PC-9 (cell line): Measurements from ENCODE around the gene TMEM132C. TPM values are rescaled to one million over a fixed set of nuclear protein-coding genes. Genes with fewer than 3 reads are reported as not detected.

Experiments
- BruUV-seq: library from RNA; stranded (reverse); fragments of 400-500 nt; replicated peaks from 2 replicates; lab custom pipeline; 2021; lab: Mats Ljungman, UMichigan
- CTCF ChIA-PET: fragments of 300-600 bp; sonication (Branson Sonifier 250); formaldehyde crosslinking; loops from one replicate; lab custom pipeline; 2022; ENCODE audit warnings: antibody characterized with exemption; lab: Charles Lee
- POLR2A ChIA-PET: fragments of 300-600 bp; sonication (Branson Sonifier 250); formaldehyde crosslinking; loops from one replicate; lab custom pipeline; 2022; ENCODE audit warnings: antibody characterized with exemption; ENCODE audit not compliant: unreplicated experiment; lab: Charles Lee
- DNase-seq, 2 experiments: peaks; one replicate each; pipeline versions ENCODE4 v3.0.0 to v3.0.0-alpha.2; 2015 to 2022; ENCODE audit warnings: mixed read lengths in 1 of 2
- H2AFZ ChIP-seq: fragments of 200-600 bp; sonication (generic); 2 replicates; pipeline ENCODE4 v1.8.1; 2017; ENCODE audit warnings: antibody characterized with exemption
- H3F3A ChIP-seq: fragments of 200-600 bp; sonication (generic); 2 replicates; pipeline ENCODE4 v1.8.1; 2017; ENCODE audit warnings: antibody characterized with exemption, mild to moderate bottlenecking, low read depth; ENCODE audit not compliant: insufficient read depth
- H3K27ac ChIP-seq: fragments of 200-600 bp; sonication (generic); 2 replicates; pipeline ENCODE4 v1.6.1; 2016; ENCODE audit warnings: mixed run types
- H3K27me3 ChIP-seq: fragments of 200-600 bp; sonication (generic); 2 replicates; pipeline ENCODE4 v1.6.1; 2016; ENCODE audit warnings: low read depth, mixed run types; ENCODE audit not compliant: insufficient read depth
- H3K36me3 ChIP-seq: fragments of 200-600 bp; sonication (generic); 2 replicates; pipeline ENCODE4 v1.6.1; 2016; ENCODE audit warnings: low read depth, mixed run types
- H3K4me1 ChIP-seq: fragments of 200-600 bp; sonication (generic); replicated peaks from 2 replicates; pipeline ENCODE4 v1.6.1; 2016; ENCODE audit warnings: mixed run types; ENCODE audit not compliant: insufficient read depth
- H3K4me2 ChIP-seq: fragments of 200-600 bp; sonication (generic); 2 replicates; pipeline ENCODE4 v1.6.1; 2017; ENCODE audit warnings: mixed run types
- H3K4me3 ChIP-seq: fragments of 200-600 bp; sonication (generic); 2 replicates; pipeline ENCODE4 v1.6.1; 2016; ENCODE audit warnings: mixed run types
- H3K79me2 ChIP-seq: fragments of 200-600 bp; sonication (generic); 2 replicates; pipeline ENCODE4 v1.6.1; 2017; ENCODE audit warnings: low read depth, mixed run types
- H3K9me2 ChIP-seq: fragments of 200-600 bp; sonication (generic); 2 replicates; pipeline ENCODE4 v1.8.1; 2017; ENCODE audit warnings: mild to moderate bottlenecking; ENCODE audit not compliant: insufficient read depth
- H3K9me3 ChIP-seq: fragments of 200-600 bp; sonication (generic); 2 replicates; pipeline ENCODE4 v1.8.1; 2016; ENCODE audit warnings: low read depth; ENCODE audit not compliant: insufficient read depth
- H4K20me1 ChIP-seq: fragments of 200-600 bp; sonication (generic); 2 replicates; pipeline ENCODE4 v1.8.1; 2017; ENCODE audit not compliant: insufficient read depth
- EZH2 ChIP-seq: fragments of 200-600 bp; sonication (generic); IDR thresholded peaks from 2 replicates; pipeline ENCODE4 v1.8.0; 2017; ENCODE audit warnings: antibody characterized with exemption, low read depth
- intact Hi-C: fragments of 100-400 bp; cut with micrococcal nuclease; formaldehyde crosslinking; loops from one replicate; pipeline ENCODE4 v1.10.0; 2022; ENCODE audit not compliant: unreplicated experiment
- total RNA-seq: library from RNA; stranded (reverse); gene quantifications from 2 replicates; pipeline ENCODE4 v1.2.3, GENCODE V29; 2021
- TF ChIP-seq, protein P1 (sequence below): fragments of 200-600 bp; sonication (generic); conservative IDR thresholded peaks from 2 replicates; pipeline ENCODE4 v1.6.1; 2017; ENCODE audit warnings: mixed run types, antibody characterized with exemption, mild to moderate bottlenecking, moderate library complexity

The TMEM132C gene
- total RNA-seq, 1 experiment from 2014 or later, result not detected

DNA sequence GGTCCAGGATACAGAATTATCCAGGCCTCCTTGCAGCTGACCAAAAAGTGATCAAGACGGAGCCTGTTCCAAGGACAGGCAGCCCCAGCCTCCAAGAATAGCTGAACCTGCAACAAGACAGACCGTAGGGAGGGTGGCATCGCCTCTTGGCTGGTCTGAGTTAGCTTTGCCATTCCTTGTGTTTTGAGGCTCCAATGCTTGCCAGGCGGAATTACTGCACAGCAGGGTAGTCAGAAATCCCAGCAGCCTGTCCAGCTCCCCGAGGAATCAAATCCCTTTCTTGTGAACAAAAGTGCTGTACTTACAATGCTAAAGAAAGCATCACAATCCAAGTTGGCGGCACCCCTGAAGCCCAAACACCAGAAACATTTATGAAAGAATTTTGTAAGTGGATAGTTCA is 246.9 kb downstream of the TMEM132C start:
- Histone ChIP-seq H3K9me3 (no peaks in the 10 kb centered on the region), H4K20me1 (no peaks in the 10 kb centered on the region), H2AFZ (no peak overlapping the region), H3K79me2 (no peaks in the 10 kb centered on the region), H3K36me3 (no peaks in the 10 kb centered on the region), H3K9me2 (no peaks in the 10 kb centered on the region), H3F3A (no peaks in the 10 kb centered on the region), H3K4me3 (no peak overlapping the region), H3K27me3 (peaks cover 65% of the 10 kb centered on the region), H3K27ac (no peak overlapping the region), H3K4me2 (no peak overlapping the region), H3K4me1 (no peaks in the 10 kb centered on the region)
- no peak for DNase-seq
- ChIA-PET POLR2A (no interaction called here), CTCF (no interaction called here)
- no TSS peak for BruUV-seq
- no peak for TF ChIP-seq EZH2
- TF ChIP-seq, protein P1, sequence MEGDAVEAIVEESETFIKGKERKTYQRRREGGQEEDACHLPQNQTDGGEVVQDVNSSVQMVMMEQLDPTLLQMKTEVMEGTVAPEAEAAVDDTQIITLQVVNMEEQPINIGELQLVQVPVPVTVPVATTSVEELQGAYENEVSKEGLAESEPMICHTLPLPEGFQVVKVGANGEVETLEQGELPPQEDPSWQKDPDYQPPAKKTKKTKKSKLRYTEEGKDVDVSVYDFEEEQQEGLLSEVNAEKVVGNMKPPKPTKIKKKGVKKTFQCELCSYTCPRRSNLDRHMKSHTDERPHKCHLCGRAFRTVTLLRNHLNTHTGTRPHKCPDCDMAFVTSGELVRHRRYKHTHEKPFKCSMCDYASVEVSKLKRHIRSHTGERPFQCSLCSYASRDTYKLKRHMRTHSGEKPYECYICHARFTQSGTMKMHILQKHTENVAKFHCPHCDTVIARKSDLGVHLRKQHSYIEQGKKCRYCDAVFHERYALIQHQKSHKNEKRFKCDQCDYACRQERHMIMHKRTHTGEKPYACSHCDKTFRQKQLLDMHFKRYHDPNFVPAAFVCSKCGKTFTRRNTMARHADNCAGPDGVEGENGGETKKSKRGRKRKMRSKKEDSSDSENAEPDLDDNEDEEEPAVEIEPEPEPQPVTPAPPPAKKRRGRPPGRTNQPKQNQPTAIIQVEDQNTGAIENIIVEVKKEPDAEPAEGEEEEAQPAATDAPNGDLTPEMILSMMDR, result no peak
- intact Hi-C loops, result no loop called here

DNA sequence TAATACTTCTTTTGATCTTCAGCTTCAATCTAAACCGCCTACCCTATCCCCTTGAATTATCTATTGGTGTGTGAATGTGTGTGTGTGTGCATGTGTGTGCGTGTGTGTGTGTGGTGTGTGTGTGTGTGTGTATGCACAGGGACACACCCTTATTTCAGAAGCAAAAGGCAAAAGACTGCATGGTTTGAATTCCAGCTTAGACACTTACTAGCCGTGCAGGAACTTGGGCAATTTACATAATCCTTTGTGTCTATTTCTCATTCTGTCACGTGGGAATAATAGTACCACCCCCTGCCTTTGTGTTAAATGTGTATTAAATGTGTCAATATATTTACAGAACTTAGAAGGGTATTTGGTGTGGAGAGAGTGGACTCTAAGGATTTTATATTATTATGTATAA is 251.7 kb downstream of the TMEM132C start:
- TF ChIP-seq, protein P1, result no peak
- TF ChIP-seq EZH2, result no peak
- Histone ChIP-seq H3K4me2 (no peak overlapping the region), H3K27ac (no peak overlapping the region), H3K27me3 (peaks cover 27% of the 10 kb centered on the region), H3K36me3 (no peaks in the 10 kb centered on the region), H3K79me2 (no peaks in the 10 kb centered on the region), H3F3A (no peaks in the 10 kb centered on the region), H2AFZ (no peak overlapping the region), H4K20me1 (no peaks in the 10 kb centered on the region), H3K4me3 (no peak overlapping the region), H3K9me3 (no peaks in the 10 kb centered on the region), H3K9me2 (no peaks in the 10 kb centered on the region), H3K4me1 (no peaks in the 10 kb centered on the region)
- CTCF ChIA-PET, result no interaction called here
- intact Hi-C loops, result no loop called here
- DNase-seq, result no peak
- BruUV-seq, result no TSS peak
- POLR2A ChIA-PET, result no interaction called here

DNA sequence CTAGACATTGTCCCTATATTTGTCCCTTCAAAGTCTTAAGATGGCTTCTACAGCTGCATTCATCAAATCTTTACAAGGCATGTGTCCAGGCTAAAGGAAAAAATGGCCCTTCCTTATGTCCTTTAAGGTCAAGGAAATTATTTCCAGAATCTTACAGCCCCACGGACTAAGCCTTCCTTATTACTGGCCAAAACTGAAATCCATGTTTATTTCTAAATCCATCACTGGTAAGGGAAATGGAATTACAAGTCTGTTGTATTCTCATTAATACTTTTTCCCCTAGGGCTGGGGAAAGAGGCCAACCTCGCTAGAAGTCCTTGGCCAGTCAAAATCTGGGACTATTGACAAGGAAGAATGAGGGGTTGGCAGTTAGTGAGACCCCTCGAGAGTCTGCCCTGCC is 252.5 kb downstream of the TMEM132C start:
- DNase-seq, result no peak
- H3K4me2 ChIP-seq, result no peak overlapping the region
- no peak overlapping the region for H3K4me3 ChIP-seq
- ChIA-PET POLR2A (no interaction called here), CTCF (no interaction called here)
- H2AFZ ChIP-seq, result no peak overlapping the region
- no peaks in the 10 kb centered on the region for H3K79me2 ChIP-seq
- no peaks in the 10 kb centered on the region for H4K20me1 ChIP-seq
- no peaks in the 10 kb centered on the region for H3K36me3 ChIP-seq
- intact Hi-C loops, result no loop called here
- peaks cover 19% of the 10 kb centered on the region for H3K27me3 ChIP-seq
- H3K9me2 ChIP-seq, result no peaks in the 10 kb centered on the region
- no peaks in the 10 kb centered on the region for H3K4me1 ChIP-seq
- H3K27ac ChIP-seq, result no peak overlapping the region
- BruUV-seq, result no TSS peak
- no peaks in the 10 kb centered on the region for H3F3A ChIP-seq
- TF ChIP-seq EZH2, result no peak
- no peaks in the 10 kb centered on the region for H3K9me3 ChIP-seq

DNA sequence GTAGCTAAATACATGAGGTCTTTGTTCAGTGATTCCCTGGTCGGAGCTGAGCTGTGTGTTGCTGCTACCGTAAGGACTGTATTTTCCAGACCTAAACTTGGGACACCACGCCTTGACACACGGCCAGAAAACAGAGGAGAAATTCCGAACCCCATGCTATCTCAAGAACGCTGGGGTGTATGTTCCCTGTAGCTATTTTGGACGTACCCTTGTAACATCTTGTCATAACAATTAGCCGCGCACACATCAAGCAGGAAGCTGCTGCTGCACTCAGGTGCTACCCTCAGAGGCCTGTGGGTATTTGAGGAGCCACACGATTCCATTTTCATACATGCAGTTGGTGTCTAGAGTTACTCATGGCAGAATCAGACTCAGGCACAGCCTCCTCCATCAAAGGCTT is 255.0 kb downstream of the TMEM132C start:
- Histone ChIP-seq H3K4me1 (no peaks in the 10 kb centered on the region), H3K9me3 (no peaks in the 10 kb centered on the region), H4K20me1 (no peaks in the 10 kb centered on the region), H3K36me3 (no peaks in the 10 kb centered on the region), H2AFZ (no peak overlapping the region), H3K27ac (no peak overlapping the region), H3K27me3 (0 out of 2 replicates have a peak, but pooled peaks cover 4% of the 10 kb centered on the region), H3K79me2 (no peaks in the 10 kb centered on the region), H3K4me2 (no peak overlapping the region), H3K4me3 (no peak overlapping the region), H3F3A (no peaks in the 10 kb centered on the region), H3K9me2 (no peaks in the 10 kb centered on the region)
- DNase-seq, result no peak
- TF ChIP-seq, protein P1, result no peak
- TF ChIP-seq EZH2, result no peak
- ChIA-PET POLR2A (no interaction called here), CTCF (no interaction called here)
- intact Hi-C loops, result no loop called here
- BruUV-seq, result no TSS peak
